CD4-positive, alpha-beta memory T cell (primary cell): Measurements from ENCODE around the gene OR5B2. TPM values are rescaled to one million over a fixed set of nuclear protein-coding genes. Genes with fewer than 3 reads are reported as not detected.
"Not testable (repeated sequence)": the region's sequence is repeated elsewhere in the genome, so short reads cannot be mapped to it uniquely, and the experiment has no call there.

ENCODE experiments used
- CTCF ChIA-PET: fragments of 350-600 bp; sonication (Branson Sonifier 250); formaldehyde crosslinking; loops from one replicate; lab custom pipeline; 2021; ENCODE audit warnings: inconsistent platforms; ENCODE audit not compliant: partially characterized antibody; lab: Charles Lee
- POLR2A ChIA-PET: fragments of 350-600 bp; sonication (Branson Sonifier 250); formaldehyde crosslinking; loops from one replicate; lab custom pipeline; 2021; ENCODE audit not compliant: partially characterized antibody; lab: Charles Lee
- DNase-seq, 5 donors: peaks; one replicate each; pipeline versions ENCODE4 v3.0.0 to v3.0.0-alpha.2; 2020 to 2022; ENCODE audit warnings: mixed read lengths in 1 of 5
- H3K27ac ChIP-seq: one replicate; pipeline ENCODE4 v1.7.0; 2013; ENCODE audit warnings: low read depth, low read length
- H3K27me3 ChIP-seq: 2 replicates; pipeline ENCODE4 v1.7.0; 2013; ENCODE audit warnings: mild to moderate bottlenecking, low read length, moderate library complexity; ENCODE audit not compliant: insufficient read depth
- H3K36me3 ChIP-seq: 2 replicates; pipeline ENCODE4 v1.7.0; 2013; ENCODE audit warnings: mild to moderate bottlenecking, low read length, moderate library complexity; ENCODE audit not compliant: insufficient read depth
- H3K4me1 ChIP-seq: 2 replicates; pipeline ENCODE4 v1.7.0; 2013; ENCODE audit warnings: mild to moderate bottlenecking, low read length, moderate library complexity; ENCODE audit not compliant: insufficient read depth
- H3K4me3 ChIP-seq, 2 donors: one replicate each; pipeline ENCODE4 v1.7.0; 2013; ENCODE audit warnings: low read length in 2 of 2, mild to moderate bottlenecking in 1 of 2
- H3K9me3 ChIP-seq, 2 donors: one replicate each; pipeline ENCODE4 v1.7.0; 2013; ENCODE audit warnings: low read length in 2 of 2, control low read depth in 1 of 2; ENCODE audit not compliant: control insufficient read depth in 1 of 2
- H3K27ac Mint-ChIP-seq, 7 donors: one replicate each; pipeline ENCODE4 v1.8.0; 2020 to 2021; ENCODE audit warnings: mixed read lengths in 7 of 7, mild to moderate bottlenecking in 6 of 7, inconsistent platforms in 3 of 7, moderate library complexity in 3 of 7
- H3K27me3 Mint-ChIP-seq, 2 donors: one replicate each; pipeline ENCODE4 v1.8.0; 2020 to 2021; ENCODE audit warnings: mixed read lengths in 2 of 2
- H3K36me3 Mint-ChIP-seq, 2 donors: one replicate each; pipeline ENCODE4 v1.8.0; 2020 to 2021; ENCODE audit warnings: mixed read lengths in 2 of 2, inconsistent platforms in 1 of 2, mild to moderate bottlenecking in 1 of 2
- H3K4me1 Mint-ChIP-seq, 4 donors: one replicate each; pipeline ENCODE4 v1.8.0; 2020 to 2021; ENCODE audit warnings: mixed read lengths in 4 of 4, mild to moderate bottlenecking in 1 of 4
- H3K4me3 Mint-ChIP-seq, 8 donors: one replicate each; pipeline ENCODE4 v1.8.0; 2020 to 2021; ENCODE audit warnings: mixed read lengths in 8 of 8, mild to moderate bottlenecking in 7 of 8, moderate library complexity in 6 of 8, inconsistent platforms in 3 of 8
- H3K9me3 Mint-ChIP-seq, 8 donors: one replicate each; pipeline ENCODE4 v1.8.0; 2020 to 2021; ENCODE audit warnings: mixed read lengths in 8 of 8, mild to moderate bottlenecking in 5 of 8, inconsistent platforms in 3 of 8, moderate library complexity in 1 of 8
- intact Hi-C: fragments of 100-400 bp; cut with micrococcal nuclease; formaldehyde crosslinking; loops from one replicate; pipeline ENCODE4 v1.15.1; 2023
- polyA plus RNA-seq, 2 donors: library from polyadenylated mRNA; unstranded; fragments of 300-500 nt; fragmentation: Illumina TruSeq; gene quantifications; one replicate each; pipeline ENCODE4 v1.2.3, GENCODE V29; 2021
- total RNA-seq, 2 experiments: library from RNA; stranded (reverse); gene quantifications; one replicate each; pipeline ENCODE4 v1.2.3, GENCODE V29; 2021

The OR5B2 gene
- total and polyA plus RNA-seq, 4 experiments from 2014 or later = 0.29 TPM; not detected in 3

DNA sequence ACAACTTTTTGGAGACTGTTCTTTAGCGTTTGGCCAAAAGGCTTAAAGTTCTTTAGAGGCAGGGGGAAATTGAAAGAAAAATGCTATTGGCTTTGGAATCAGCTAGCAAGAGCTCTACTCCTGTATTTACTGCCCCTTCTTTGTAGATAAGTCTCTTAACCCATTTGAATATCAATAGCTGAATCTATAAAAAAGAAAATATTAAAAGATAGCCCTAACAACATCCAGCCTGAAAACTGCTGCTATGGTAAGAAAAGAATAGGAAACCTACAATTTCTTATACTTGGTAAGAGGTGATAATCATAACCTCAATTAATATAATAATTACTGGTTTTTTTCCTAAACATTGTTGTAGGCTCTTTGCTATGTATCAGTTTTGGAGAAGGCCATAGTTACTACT, 14.2 kb upstream of the OR5B2 start, which contains the start of gene OR5B12:
Gene OR5B12 (minus strand): TSS at position 101 of the 400 bp plus-strand sequence. CDS start 2,085 bp downstream, outside the sequence.
- intact Hi-C loops = no loop called here
- ChIA-PET POLR2A (no interaction called here), CTCF (no interaction called here)
- Mint-ChIP-seq H3K36me3 (no peaks in the 10 kb centered on the region), H3K27ac (no peak within 1 kb of the TSS), H3K4me3 (no peak within 1 kb of the TSS), H3K4me1 (no peaks in the 10 kb centered on the region), H3K9me3 (peaks cover 0 to 25% (median 7%) of the 10 kb centered on the region in 8 donors), H3K27me3 (peaks cover 4 to 10% of the 10 kb centered on the region in 2 donors)
- no peaks in the 10 kb centered on the region for H3K9me3 ChIP-seq
- no peaks in the 10 kb centered on the region for H3K27me3 ChIP-seq
- DNase-seq = no peak
- H3K4me1 ChIP-seq = no peaks in the 10 kb centered on the region
- H3K36me3 ChIP-seq = no peaks in the 10 kb centered on the region
- no peak within 1 kb of the TSS for H3K27ac ChIP-seq
- no peak within 1 kb of the TSS for H3K4me3 ChIP-seq

DNA sequence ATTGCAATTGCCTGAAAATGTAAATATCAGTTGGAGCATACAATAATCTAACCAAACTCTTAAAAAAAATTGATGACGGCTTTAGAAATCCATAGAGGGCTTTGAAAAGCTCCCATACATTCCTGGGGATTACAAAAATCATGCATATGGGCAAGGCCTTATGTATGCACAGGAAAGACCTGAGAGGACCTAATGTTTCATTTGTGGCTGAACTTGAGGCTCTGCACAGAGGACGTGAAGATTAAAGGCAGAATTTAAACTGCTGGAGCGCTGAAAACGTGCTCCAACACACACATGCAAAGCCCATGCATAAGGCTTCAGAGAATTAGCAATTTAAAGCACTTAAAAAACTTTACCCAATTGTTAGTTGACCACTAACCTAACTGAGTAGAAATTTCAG, 10.6 kb upstream of the OR5B2 start:
- Histone ChIP-seq H3K27me3 (no peaks in the 10 kb centered on the region), H3K4me1 (no peaks in the 10 kb centered on the region), H3K36me3 (no peaks in the 10 kb centered on the region), H3K9me3 (no peaks in the 10 kb centered on the region), H3K27ac (no peak overlapping the region), H3K4me3 (no peak overlapping the region)
- Mint-ChIP-seq H3K36me3 (no peaks in the 10 kb centered on the region), H3K4me3 (no peak overlapping the region), H3K27me3 (peaks cover 0 to 6% of the 10 kb centered on the region in 2 donors), H3K4me1 (no peaks in the 10 kb centered on the region), H3K9me3 (peaks cover 0 to 9% (median 4%) of the 10 kb centered on the region in 8 donors), H3K27ac (no peak overlapping the region)
- intact Hi-C loops = no loop called here
- POLR2A ChIA-PET = no interaction called here
- CTCF ChIA-PET = no interaction called here
- no peak for DNase-seq

- H3K4me1 ChIP-seq = no peaks in the 10 kb centered on the region
- no peak overlapping the region for H3K27ac ChIP-seq
- no peaks in the 10 kb centered on the region for H3K9me3 ChIP-seq
- ChIA-PET CTCF (no interaction called here), POLR2A (no interaction called here)
- H3K4me3 ChIP-seq = no peak overlapping the region
- Mint-ChIP-seq H3K4me3 (no peak overlapping the region), H3K9me3 (peaks cover under 1 to 18% (median 6%) of the 10 kb centered on the region in 8 donors), H3K27ac (no peak overlapping the region), H3K27me3 (peaks cover 0 to 3% of the 10 kb centered on the region in 2 donors), H3K36me3 (no peaks in the 10 kb centered on the region), H3K4me1 (no peaks in the 10 kb centered on the region)
- no peaks in the 10 kb centered on the region for H3K27me3 ChIP-seq
- no peaks in the 10 kb centered on the region for H3K36me3 ChIP-seq
- intact Hi-C loops = no loop called here
- DNase-seq = no peak
Measured at GRCh38 chr11:58434217-58434616, 6.3 kb upstream of the OR5B2 start.

GRCh38 chr11:58433638-58434203, 5.8 kb upstream of the OR5B2 start:
- no peaks in the 10 kb centered on the region for H3K36me3 ChIP-seq
- ChIA-PET POLR2A (no interaction called here), CTCF (no interaction called here)
- no peaks in the 10 kb centered on the region for H3K9me3 ChIP-seq
- no peak for DNase-seq
- peaks cover 0 to 4% of the 10 kb centered on the region in 2 donors for H3K36me3 Mint-ChIP-seq
- intact Hi-C loops = no loop called here
- H3K9me3 Mint-ChIP-seq = peaks cover 3 to 23% (median 11%) of the 10 kb centered on the region in 8 donors
- H3K4me3 ChIP-seq = no peak overlapping the region
- H3K27ac ChIP-seq = no peak overlapping the region
- H3K4me1 Mint-ChIP-seq = no peaks in the 10 kb centered on the region
- H3K4me3 Mint-ChIP-seq = no peak overlapping the region
- H3K4me1 ChIP-seq = no peaks in the 10 kb centered on the region
- peaks cover 0 to 3% of the 10 kb centered on the region in 2 donors for H3K27me3 Mint-ChIP-seq
- H3K27me3 ChIP-seq = no peaks in the 10 kb centered on the region
- no peak overlapping the region for H3K27ac Mint-ChIP-seq

DNA sequence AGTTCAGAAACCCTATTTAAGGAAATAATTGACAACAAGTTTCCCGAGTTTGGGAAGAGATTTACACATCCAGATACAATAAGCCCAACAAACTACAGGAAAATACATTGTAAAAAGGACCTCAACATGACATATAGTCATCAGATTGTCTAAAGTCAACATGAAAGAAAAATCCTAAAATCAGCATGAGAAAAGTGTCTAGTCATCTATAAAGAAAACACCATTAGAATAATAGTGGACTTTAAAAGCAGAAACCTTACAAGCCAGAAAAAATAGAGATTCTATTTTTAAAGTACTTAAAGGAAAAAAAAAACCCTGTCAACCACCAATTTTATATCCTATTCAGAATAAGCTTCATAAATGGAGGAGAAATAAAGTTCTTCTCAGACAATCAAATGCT, 1.4 kb upstream of the OR5B2 start:
- Histone ChIP-seq H3K27ac (no peak overlapping the region), H3K4me3 (no peak overlapping the region), H3K27me3 (no peaks in the 10 kb centered on the region), H3K9me3 (no peaks in the 10 kb centered on the region), H3K36me3 (no peaks in the 10 kb centered on the region), H3K4me1 (no peaks in the 10 kb centered on the region)
- H3K27ac Mint-ChIP-seq = no peak overlapping the region
- no peaks in the 10 kb centered on the region for H3K4me1 Mint-ChIP-seq
- peaks cover 0 to 21% (median 12%) of the 10 kb centered on the region in 8 donors for H3K9me3 Mint-ChIP-seq
- no peak overlapping the region for H3K4me3 Mint-ChIP-seq
- ChIA-PET CTCF (no interaction called here), POLR2A (no interaction called here)
- peaks cover 0 to 4% of the 10 kb centered on the region in 2 donors for H3K36me3 Mint-ChIP-seq
- no peak for DNase-seq
- intact Hi-C loops = no loop called here
- peaks cover 0 to 5% of the 10 kb centered on the region in 2 donors for H3K27me3 Mint-ChIP-seq

DNA sequence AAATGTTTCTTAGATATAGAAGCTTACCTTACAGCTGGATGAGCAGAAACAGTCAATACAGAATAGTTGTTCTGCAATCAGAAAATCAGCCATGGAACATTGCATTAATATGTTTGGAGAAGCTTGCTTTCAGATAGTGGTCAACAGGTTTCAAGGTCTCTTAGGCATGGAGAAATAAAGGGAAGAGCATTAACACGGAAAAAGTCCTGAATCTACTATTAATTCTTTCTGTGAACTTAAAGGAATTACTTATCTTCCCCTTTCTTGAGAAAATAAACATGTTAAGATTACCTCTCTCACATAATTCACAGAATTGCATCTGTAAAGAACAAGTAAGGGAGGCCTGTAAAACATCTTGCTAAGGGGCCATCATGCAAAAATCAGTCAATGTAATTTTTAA, 21.1 kb downstream of the OR5B2 start, which contains the start of gene OR5B3:
Gene OR5B3 (minus strand): TSS at position 101 of the 400 bp plus-strand sequence. CDS start 3,465 bp downstream, outside the sequence.
- Mint-ChIP-seq H3K27ac (no peak within 1 kb of the TSS), H3K27me3 (peaks cover under 1 to 17% of the 10 kb centered on the region in 2 donors), H3K4me3 (no peak within 1 kb of the TSS), H3K36me3 (peaks cover 1 to 5% of the 10 kb centered on the region in 2 donors), H3K4me1 (no peaks in the 10 kb centered on the region), H3K9me3 (peaks cover 5 to 42% (median 37%) of the 10 kb centered on the region in 8 donors)
- Histone ChIP-seq H3K4me1 (no peaks in the 10 kb centered on the region), H3K27ac (no peak within 1 kb of the TSS), H3K9me3 (peaks cover 0 to 8% of the 10 kb centered on the region in 2 donors), H3K36me3 (no peaks in the 10 kb centered on the region), H3K4me3 (no peak within 1 kb of the TSS), H3K27me3 (no peaks in the 10 kb centered on the region)
- ChIA-PET CTCF (no interaction called here), POLR2A (no interaction called here)
- DNase-seq = no peak
- intact Hi-C loops = no loop called here

DNA sequence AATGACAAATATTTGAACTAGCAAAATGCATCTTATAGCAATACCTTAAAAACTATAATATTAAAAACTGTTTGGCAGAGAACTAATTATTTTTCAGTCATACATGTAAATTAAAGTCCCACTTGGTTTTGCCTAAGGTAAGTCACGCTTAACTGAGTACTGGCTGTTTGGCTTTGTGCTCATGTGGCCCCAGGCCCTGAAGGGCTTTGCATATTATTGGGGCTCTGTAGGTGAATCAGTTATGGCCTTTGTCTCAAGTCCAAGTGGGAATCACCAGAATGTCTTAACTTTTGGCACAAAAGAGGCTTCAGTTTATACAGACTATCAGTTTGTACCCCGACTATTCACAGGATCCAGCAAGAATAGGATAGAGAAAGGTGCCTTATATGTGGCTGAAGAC, 28.3 kb downstream of the OR5B2 start:
- H3K9me3 ChIP-seq, CTCF ChIA-PET, H3K4me3 ChIP-seq, H3K27ac Mint-ChIP-seq, H3K27me3 ChIP-seq, DNase-seq, POLR2A ChIA-PET, H3K4me1 Mint-ChIP-seq, H3K4me1 ChIP-seq, intact Hi-C loops, H3K36me3 Mint-ChIP-seq, H3K36me3 ChIP-seq, H3K4me3 Mint-ChIP-seq, H3K27ac ChIP-seq: not testable (repeated sequence)
- H3K9me3 Mint-ChIP-seq = peaks cover 0 to 13% (median 7%) of the 10 kb centered on the region in 8 donors
- H3K27me3 Mint-ChIP-seq = peaks cover 0 to 17% of the 10 kb centered on the region in 2 donors
